HG02870 (cell line): ENCODE data around the gene ZNF692.
A peak's percentile ranks its signal among the peaks of the same experiment; 100 is the strongest.
"Not testable (repeated sequence)": the region's sequence is repeated elsewhere in the genome, so short reads cannot be mapped to it uniquely, and the experiment has no call there.

Source experiments
- ATAC-seq: cut with Tn5 transposase; IDR thresholded peaks from one replicate; pipeline ENCODE4 v1.9.1; 2021; ENCODE audit warnings: mild to moderate bottlenecking, moderate library complexity; ENCODE audit not compliant: unreplicated experiment

ZNF692 gene, protein sequence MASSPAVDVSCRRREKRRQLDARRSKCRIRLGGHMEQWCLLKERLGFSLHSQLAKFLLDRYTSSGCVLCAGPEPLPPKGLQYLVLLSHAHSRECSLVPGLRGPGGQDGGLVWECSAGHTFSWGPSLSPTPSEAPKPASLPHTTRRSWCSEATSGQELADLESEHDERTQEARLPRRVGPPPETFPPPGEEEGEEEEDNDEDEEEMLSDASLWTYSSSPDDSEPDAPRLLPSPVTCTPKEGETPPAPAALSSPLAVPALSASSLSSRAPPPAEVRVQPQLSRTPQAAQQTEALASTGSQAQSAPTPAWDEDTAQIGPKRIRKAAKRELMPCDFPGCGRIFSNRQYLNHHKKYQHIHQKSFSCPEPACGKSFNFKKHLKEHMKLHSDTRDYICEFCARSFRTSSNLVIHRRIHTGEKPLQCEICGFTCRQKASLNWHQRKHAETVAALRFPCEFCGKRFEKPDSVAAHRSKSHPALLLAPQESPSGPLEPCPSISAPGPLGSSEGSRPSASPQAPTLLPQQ

DNA sequence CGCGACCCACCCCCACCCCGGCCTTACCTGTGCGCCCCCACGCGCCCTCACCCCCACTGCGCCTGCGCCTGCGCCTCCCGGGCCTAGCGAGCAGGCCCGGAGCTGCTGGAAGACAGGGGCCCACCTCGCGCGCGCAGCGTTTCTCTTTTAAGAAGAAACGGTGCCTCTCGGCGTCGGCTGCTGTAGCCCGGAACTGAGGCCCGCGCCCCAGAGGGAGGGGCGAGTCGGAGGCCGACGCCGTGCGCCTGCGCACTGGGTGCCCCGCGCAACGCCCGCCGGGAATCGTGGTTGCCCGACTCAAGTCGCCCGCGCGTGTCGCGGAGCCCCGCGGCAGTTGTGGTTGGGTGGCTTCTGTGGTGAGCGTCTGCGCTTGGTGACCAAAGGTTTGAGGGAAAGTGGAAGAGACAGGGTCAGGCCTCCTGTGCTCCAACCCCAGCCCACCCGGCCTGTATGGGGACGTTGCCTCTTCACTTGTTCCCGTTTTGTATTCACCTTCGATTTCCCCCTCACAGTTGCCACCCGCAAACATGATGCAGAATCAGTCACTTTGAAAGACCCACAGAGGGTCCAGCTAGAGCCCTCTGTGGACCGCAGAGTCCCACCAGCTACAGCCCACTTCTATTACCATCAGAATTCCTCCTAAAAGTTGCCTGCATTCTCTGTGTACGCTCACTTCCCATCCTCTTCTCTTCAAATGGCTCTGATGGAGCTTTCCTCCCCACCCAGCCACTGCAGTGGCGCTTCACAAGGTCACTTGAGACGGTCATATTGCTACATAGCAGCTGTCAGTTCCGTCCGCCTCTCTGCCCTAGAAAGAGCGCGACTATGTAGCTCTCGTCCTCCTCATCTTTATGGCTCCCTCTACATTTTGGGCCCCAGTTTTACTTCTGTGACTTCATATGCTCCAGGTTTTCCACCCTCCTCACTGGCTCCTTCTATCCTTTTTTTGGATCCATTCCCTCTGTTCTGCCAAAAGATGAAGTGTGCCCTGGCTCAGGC is at the start of gene ZNF692:
Gene ZNF692 (minus strand): TSS at position 195 of the 999 bp plus-strand sequence. CDS start 776 bp downstream, outside the sequence.
- ATAC-seq, result peak; percentile 70

DNA sequence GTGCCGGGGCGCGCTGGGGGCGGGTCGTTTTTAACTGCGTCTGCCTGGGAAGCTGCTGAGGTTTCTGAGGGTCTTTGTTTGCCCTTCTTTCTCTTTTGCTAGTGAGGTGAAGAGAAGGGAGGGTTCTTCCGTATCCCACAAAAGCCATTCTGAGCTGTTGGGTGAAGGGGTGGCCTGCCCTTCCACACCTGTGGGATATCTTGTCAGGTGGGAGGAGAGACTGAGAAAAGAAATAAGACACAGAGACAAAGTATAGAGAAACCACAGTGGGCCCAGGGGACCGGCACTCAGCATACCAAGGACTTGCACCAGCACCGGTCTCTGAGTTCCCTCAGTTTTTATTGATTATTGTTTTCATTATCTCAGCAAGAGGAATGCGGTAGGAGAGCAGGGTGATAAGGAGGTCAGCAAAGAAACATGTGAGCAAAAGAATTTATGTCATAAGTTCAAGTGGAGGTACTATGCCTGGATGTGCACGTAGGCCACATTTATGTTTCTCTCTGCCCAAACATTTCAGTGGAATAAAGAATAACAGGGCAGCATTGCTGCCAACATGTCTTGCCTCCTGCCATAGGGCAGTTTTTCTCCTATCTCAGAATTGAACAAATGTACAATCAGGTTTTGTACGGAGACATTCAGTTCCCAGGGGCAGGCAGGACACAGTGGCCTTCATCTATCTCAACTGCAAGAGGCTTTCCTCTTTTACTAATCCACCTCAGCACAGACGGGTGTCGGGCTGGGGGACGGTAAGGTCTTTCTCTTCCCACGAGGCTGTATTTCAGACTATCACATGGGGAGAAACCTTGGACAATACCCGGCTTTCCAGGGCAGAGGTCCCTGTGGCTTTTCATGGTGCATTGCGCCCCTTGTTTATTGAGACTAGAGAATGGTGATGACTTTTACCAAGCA is 48.1 kb upstream of the ZNF692 start:
- ATAC-seq, result peak; percentile 20

DNA sequence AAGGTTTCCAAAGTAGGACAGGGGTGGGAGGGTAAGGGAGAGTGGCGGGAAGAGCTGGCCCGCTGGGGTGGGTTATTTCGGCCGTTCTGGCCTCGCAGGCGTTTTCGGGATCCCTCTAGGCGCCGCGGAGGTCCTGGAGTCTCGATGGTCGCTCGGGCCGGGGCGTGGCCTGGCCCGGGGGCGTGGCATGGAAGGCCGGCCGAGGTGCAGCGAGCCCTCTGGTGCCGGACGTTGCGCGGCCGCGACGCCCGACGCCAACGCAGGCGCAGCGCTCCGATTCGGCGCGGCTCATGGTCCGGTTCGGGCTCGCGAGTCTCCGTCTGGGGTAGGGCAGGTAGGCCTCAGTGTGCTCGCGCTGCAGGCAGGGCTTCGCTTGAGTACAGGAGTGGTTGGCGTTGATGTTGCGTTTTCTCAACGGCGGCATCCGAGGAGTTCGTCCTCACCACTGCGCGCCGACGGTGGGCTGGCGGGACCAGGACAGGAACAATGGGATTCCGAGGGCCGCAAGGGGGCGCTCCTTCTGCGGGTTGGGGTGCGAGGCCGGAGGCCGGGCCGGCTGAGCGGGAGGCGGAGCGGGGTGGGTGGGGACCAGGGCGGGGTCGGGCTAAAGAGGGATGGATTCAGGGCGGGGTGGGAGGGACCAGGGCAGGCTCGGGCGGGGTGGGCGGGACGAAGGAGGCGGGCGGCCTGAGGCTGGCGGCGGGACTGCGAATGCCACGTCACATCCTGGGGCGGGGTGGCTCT is 47.3 kb upstream of the ZNF692 start, which contains the start of gene PGBD2:
Gene PGBD2 (plus strand): TSS at position 227 of the 744 bp plus-strand sequence. CDS start 7,628 bp downstream, outside the sequence.
- ATAC-seq, result peak; percentile 86

DNA sequence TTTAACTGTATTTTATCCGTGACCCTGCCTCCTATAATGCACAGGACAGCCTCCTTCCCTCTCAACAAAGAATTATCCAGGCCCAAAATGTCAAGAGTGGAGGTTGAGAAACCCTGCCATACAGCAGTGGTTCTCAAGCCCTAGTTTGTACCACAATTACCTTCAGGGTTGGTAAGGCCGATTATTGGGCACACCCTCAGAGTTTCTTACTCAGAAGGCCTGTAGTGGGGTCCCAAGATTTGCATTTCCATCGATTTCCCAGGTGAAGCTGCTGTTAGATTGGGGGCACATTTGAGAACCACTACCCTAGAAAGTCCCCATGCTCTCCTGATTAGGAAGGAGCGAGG is 46.8 kb upstream of the ZNF692 start:
- no peak for ATAC-seq

DNA sequence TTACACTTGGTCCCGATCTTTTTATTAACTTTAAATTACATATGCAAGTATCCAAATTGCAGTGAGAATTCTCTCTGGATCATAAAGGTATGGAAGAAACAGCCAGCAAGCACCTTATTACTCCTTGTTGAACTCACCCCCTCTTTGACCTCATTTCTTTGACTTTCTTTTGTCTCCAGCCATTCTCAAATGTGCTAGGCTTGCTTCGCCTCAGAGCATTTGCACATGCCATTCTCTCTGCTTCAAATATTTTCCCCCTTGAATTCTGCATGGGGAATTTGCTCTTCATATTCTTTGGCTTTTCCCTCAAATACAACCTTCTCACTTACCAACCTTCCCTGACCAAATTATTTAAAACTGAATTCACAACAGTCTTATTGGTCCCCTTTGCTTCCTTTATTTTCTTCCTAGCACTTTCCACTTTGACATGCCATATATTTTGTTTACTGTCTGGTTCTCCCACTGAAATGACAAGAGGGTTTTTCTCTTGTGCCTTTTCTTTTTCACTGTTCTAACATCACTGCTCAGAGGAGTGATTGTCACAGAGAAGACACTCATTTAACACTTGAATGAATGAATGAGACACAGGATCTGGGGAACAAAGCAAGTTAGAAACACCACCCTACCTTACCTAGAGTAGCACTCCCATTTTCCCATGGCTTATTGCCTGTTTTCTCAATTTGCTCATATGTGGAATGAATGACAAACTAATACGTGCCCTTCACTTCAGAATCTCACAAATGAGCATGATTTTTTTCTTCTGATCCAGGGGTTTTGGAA is 45.7 kb upstream of the ZNF692 start:
- ATAC-seq, result no peak

DNA sequence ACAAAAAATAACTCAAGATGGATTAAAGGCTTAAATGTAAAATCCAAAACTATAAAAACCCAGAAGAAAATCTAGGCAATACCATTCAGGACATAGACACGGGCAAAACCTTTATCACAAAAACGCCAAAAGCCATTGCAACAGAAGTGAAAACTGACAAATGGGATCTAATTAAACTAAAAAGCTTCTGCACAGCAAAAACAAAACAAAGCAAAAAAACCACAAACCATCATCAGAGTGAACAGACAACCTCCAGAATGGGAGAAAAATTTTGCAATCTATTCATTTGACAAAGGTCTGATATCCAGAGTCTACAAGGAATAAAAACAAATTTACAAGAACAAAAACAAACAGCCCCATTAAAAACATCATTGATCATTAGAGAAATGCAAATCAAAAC is 42.7 kb upstream of the ZNF692 start:
- ATAC-seq, result no peak

DNA sequence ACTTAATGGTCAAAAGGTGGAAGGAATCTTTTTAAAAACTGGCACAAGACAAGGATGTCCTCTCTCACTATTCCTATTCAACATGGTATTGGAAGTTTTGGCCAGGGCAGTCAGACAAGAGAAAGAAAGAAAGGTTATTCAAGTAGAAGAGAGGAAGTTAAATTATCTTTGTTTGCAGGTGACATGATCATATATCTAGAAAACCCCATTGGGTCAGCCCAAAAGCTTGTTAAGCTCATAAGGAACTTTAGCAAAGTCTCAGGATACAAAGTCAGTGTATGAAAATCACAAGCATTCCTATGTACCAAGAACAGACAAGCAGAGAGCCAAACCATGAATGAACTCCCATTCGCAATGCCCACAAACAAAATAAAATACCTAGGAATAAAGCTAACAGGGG is 41.8 kb upstream of the ZNF692 start:
- ATAC-seq, result no peak

DNA sequence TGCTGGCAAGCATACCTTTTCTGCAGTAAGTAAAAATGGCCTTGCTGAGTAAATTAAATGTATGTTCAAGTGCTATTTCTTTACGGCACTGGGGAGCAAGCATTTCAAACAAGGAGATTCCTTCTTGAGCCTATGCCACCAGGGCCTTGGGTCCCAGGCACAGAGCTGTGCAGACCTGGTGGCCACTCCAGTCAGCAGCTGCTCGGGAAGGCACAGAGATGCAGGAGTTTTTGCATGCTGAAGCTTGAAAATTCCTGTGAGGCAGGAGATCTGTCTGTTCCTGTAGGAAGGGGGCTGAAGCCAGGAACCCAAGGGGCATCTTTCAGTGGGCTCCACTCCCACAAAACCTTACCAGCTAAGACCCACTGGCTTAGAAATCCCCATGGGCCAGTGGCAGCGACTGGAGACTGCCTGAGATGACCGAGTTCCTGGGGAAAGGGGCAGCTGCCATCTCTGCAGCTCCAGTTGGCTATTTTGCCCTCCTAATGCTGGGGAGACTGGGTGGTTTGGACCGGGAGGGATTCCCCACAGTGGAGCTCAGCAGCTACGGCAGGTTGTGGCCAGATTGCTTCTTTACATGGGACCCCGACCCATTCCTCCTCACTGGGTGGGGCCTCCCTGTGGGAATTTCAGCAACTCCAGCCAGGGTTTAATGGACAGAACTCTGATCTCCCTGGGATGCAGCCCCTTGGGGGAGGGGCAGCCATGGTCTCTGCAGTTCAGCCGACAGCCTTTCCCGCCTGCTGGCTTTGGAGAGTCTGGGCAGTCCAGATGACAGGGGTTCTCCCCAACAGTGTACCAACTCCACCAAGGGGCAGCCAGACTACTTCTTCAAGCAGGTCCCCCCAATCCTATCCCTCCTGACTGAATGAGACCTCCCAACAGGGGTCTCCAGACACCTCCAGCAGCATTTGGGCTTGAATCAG is 38.8 kb upstream of the ZNF692 start:
- no peak for ATAC-seq

DNA sequence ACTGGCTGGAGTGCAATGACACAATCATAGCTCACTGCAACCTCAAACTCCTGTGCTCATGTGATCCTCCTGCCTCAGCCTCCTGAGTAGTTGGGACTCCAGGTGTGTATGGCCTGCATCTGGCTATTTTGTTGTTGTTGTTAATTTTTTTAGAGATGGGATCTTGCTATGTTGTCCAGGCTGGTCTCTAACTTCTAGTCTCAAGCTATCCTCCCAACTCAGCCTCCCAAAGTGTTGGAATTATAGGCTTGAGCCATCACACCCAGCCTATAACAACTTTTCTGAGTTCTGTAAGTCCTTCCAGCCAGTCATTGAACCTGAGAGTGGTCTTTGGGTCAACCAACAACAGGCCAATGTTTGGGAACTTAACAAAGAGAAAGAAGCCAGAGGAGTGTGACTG is 36.0 kb upstream of the ZNF692 start:
- no peak for ATAC-seq

DNA sequence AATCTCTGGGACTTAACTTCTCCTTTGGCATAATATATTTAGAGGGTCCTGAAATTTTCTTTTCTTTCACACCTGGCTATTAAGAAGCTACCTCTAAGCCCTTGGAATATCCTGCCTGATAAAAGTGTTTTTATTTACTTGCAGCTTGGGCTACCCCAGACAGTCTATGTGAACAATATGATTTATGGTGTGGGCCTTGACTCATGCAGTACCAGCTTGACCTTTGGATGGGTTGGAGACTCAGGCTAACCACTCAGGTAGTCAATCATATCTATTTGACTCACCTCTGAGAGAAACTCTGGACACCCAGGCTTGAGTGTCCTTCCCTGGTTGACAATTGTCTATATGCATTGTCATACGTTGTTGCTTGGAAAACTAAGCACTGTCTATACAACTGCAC is 33.7 kb upstream of the ZNF692 start:
- no peak for ATAC-seq

DNA sequence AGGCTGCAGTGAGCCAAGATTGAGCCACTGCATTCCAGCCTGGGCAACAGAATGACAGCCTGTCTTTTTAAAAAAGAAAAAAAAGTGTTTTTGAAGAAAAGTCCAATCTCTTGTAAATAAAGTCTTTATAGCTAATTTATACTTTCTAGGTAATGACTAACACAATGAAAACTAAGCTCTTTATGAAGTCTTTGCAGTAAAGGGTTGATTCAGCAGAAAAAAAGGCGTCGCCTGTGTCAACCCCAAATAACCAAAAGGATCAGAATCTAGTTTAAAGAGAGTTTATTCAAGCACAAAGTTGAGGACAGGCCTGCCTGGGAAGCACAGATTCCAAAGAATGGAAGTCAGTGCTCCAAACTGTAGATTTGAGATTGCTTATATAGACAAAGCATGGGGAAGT is 32.9 kb upstream of the ZNF692 start:
- no peak for ATAC-seq

DNA sequence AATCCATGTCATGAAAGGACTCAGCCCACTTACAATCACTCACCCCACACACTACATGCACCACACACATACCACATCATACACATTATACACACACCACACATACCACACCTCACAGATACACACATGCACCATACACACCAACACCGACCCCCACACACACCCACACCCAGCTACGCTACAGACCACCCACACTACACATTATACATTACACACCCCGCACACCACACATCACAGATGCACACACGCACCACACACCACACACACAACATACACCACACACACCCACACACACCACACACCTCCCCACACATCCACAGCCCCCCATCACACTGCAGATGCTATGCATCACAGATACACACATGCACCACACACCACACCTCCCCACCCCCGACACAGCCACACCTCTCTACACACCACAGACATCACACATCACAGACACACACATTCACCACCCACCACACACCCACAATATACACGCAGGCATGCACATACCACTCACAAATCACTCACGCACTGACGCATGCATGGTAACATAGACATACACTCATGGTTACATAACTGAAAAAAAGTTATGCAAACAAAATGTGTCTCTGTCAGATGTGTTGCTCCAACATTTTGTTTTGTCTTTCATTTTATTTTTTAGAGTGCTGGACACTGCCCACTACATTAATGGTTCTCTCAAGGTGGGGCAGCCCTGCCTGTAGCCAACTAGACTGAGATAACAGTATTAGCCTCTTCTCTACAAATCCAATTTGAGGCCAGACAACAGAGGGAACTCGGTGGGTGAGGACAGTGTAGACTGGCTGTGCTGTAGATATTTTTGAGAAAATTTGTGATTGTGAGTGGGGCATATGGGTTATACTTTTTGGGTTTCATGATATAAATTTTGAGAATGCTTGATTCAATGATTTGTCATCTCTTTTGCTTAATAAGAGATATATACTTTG is 31.9 kb upstream of the ZNF692 start:
- no peak for ATAC-seq

DNA sequence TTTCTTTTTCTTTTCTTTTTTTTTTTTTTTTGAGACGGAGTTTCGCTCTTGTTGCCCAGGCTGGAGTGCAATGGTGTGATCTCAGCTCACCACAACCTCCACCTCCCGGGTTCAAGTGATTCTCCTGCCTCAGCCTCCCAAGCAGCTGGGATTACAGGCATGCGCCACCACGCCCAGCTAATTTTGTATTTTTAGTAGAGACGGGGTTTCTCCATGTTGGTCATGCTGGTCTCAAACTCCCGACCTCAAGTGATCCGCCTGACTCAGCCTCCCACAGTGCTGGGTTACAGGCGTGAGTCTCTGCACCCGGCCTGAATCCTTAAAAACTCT is 31.0 kb upstream of the ZNF692 start:
- not testable (repeated sequence) for ATAC-seq

DNA sequence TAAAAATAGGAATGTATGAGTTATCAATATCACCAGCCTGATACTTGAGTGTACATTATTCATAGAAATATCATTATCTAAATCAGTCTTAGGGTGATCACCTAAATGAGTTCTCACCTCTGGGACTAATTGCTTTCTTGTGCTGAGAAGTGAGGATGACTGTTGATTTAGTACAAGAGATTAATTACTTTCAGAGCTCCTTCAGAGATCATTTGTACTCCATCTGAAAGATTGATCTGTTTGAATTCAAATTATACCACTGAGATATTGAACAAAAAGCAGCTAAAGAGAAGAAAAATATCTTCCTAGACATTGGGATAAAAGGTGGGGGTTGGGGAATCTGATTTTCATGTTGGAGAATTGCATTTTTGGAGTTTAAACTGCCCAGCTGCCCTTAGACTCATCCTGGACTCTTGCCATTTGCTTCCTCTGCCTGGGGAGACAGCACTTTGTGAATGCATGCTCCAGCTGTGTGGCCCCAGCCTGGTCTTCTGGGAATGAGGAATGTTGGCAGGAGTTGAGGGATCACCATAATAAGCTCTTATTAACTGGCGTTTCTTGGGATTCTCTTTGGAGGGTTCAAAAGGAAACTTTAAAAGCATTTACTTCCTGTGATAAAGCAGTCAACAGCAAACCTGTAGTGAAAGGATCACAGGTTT is 27.5 kb upstream of the ZNF692 start:
- ATAC-seq, result no peak

DNA sequence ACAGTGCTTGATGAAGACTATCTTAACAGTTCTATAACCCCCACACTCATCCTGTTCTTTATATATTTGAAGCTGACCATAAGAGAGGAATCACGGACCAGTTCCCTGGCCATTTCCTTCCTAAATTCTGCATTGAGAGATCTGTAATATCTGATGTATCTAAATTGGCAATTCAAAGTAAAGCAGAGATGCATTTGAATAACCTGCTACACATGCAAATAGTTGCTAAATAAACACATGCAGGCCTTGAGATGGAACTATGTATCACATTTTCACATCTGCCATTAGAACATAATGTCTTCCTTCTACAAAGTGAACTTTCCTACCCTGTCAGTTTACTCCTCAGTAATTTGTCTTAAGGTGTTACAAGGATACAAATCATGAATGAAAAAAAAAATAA is 26.8 kb upstream of the ZNF692 start:
- no peak for ATAC-seq

DNA sequence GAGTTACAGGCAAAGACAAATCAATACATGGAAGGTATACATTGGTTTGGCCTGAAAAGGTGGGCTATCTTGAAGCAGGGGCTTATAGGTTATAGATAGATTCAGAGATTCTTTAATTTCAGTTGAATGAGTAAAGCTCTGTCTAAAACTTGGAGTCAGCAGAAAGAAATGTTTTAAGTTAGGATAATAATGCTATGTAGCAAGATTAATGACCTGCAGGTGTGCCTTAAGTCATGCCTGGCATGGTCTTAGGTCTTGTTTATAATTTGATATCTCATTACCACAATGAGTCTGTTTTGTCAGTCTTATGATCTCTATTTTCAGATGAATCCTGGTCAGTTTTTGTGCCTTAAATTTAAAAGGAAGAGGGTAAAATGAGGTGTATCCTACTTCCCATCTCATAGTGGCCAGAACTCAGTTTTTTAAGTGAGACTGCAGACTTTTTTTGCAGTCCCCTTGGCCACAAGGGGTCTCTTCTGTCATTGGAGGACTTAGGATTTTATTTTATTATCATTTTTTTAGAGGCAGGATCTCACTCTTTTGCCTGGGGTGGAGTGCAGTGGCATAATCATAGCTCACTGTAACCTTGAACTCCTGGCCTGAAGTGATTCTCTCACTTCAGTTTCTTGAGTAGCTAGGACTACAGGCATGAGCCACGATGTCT is 25.9 kb upstream of the ZNF692 start:
- ATAC-seq, result no peak
